Heart right ventricle (tissue), 16 donors: ENCODE measurements around the gene RADIL. TPM values are rescaled to one million over a fixed set of nuclear protein-coding genes. Genes with fewer than 3 reads are reported as not detected.
A peak's percentile ranks its signal among the peaks of the same experiment; 100 is the strongest.

Source experiments
- ATAC-seq, 8 donors: fragments of 200-7000 bp; cut with Tn5 transposase; one replicate each; pipeline ENCODE4 v1.9.1; 2020; ENCODE audit warnings: mild to moderate bottlenecking in 8 of 8, moderate library complexity in 8 of 8, moderate number of reproducible peaks in 1 of 8
- DNase-seq, 2 donors: peaks; one replicate each; pipeline ENCODE4 v3.0.0-alpha.2; 2020
- H3K27ac ChIP-seq, 10 donors: fragments of 200-600 bp; sonication (generic) in 2 of 10; one replicate each; pipeline versions ENCODE4 v1.5.0 to v1.8.0; 2020 to 2022; ENCODE audit warnings: mild to moderate bottlenecking in 3 of 10
- H3K27me3 ChIP-seq, 7 donors: fragments of 200-600 bp; one replicate each; pipeline ENCODE4 v1.8.0; 2021 to 2022; ENCODE audit warnings: mild to moderate bottlenecking in 2 of 7
- H3K36me3 ChIP-seq, 9 donors: fragments of 200-600 bp; sonication (generic) in 1 of 9; one replicate each; pipeline versions ENCODE4 v1.5.0 to v1.8.0; 2020 to 2022; ENCODE audit warnings: mild to moderate bottlenecking in 2 of 9
- H3K4me1 ChIP-seq, 9 donors: fragments of 200-600 bp; sonication (generic) in 1 of 9; one replicate each; pipeline versions ENCODE4 v1.5.0 to v1.8.0; 2020 to 2022; ENCODE audit warnings: mild to moderate bottlenecking in 4 of 9
- H3K4me3 ChIP-seq, 10 donors: fragments of 200-600 bp; sonication (generic) in 2 of 10; one replicate each; pipeline versions ENCODE4 v1.5.0 to v1.8.0; 2020 to 2022; ENCODE audit warnings: mild to moderate bottlenecking in 7 of 10, moderate library complexity in 2 of 10
- H3K9me3 ChIP-seq, 11 donors: fragments of 200-600 bp in 10 of 11; sonication (generic) in 2 of 11; one replicate each; pipeline versions ENCODE4 v1.5.0 to v1.8.0; 2013 to 2022; ENCODE audit warnings: mild to moderate bottlenecking in 2 of 11, control low read depth in 1 of 11, moderate library complexity in 1 of 11
- WGBS, 2 donors: extraction: QIAGEN DNeasy Blood & Tissue Kit; methylation state at CpG; one replicate each; pipeline ENCODE4 v1.1.7; 2013; ENCODE audit warnings: inconsistent platforms in 1 of 2; 5-methylcytosine and 5-hydroxymethylcytosine counted together
- intact Hi-C, 10 donors: fragments of 100-400 bp; cut with DNase I; formaldehyde crosslinking; loops; one replicate each; pipeline versions ENCODE4 v1.11.1 to v1.14.2; 2022
- polyA plus RNA-seq, 2 donors: library from polyadenylated mRNA; stranded (reverse); fragments of 200-250 nt; gene quantifications; one replicate each; pipeline ENCODE4 v1.2.3, GENCODE V29; 2013
- total RNA-seq, 10 donors: library from RNA; stranded (reverse); fragmentation: NEBNext Ultra II Directional in 3 of 10; extraction: Animal tissue kit (Norgen Biotek cat#: 25700) in 3 of 10; gene quantifications; one replicate each; pipeline versions ENCODE4 v1.2.1 to v1.2.4, GENCODE V29; 2021 to 2023
- TF ChIP-seq, protein P1 (sequence below), 9 donors: fragments of 200-600 bp; sonication (generic) in 2 of 9; IDR thresholded peaks; one replicate each; pipeline versions ENCODE4 v1.5.0 to v1.8.0; 2021 to 2022; ENCODE audit warnings: antibody characterized with exemption in 9 of 9, mild to moderate bottlenecking in 5 of 9, moderate library complexity in 1 of 9
- donor health status: Arrhythmogenic right ventricular cardiomyopathy.
- donor health status: ischemic (EF 13 %, LVEDD 7.1; RV severe dilation, severe dysfunction).
- donor health status: healthy with polysubstance abuse.
- donor health status: DM: no; HTN: yes; CAD: no.
- donor health status: DM: no; HTN: no; CAD: no.
- donor health status: ischemic (EF 25% LVEDD 6.9; RV normal size, moderate dysfunction).
- donor health status: ischemic (EF 25% LVEDD 5.7; RV mildly dilated, moderate dysfunction).
- donor health status: healthy.
- donor health status: DM: yes; HTN: yes; CAD: no.
- donor health status: Ischemic cardiomyopathy.
- donor health status: ischemic (EF 35%, LVEDD 5.7; RV mildly dilated, moderate dysfunction).
- donor health status: nonischemic (EF 11% LVEDD 7.7; RV severe dilation, severe dysfunction).
- donor health status: DM: yes; HTN: yes; CAD: no.
- donor health status: PGD.
- donor health status: ischemic (EF 29% LVEDD 5.4; RV normal size, mild dysfunction).
- donor health status: nonischemic (EF 23%, LVEDD 6.1; RV moderate dilation, normal function).

Gene RADIL
- total and polyA plus RNA-seq, 12 donors: 1.2 to 6.6 (median 3.8) TPM

DNA sequence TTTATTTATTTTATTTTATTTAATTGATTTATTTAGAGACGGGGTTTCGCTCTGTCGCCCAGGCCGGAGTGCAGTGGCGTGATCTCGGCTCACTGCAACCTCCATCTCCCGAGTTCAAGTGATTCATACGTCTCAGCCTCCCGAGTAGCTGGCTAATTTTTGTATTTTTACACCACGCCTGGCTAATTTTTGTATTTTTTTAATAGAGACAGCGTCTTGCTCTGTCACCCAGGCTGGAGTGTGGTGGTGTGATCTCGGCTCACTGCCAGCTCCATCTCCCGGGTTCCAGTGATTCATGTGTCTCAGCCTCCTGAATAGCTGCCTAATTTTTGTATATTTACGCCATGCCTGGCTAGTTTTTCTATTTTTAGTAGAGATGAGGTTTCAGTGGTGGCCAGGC lies 73.8 kb downstream of the RADIL start:
- intact Hi-C loops: loop anchor here in 1 of 10 donors (10.0 kb wide), 1 partner anchor 275 kb away; no protein-coding TSS in a partner anchor
- peak overlapping the region in 6 of 10 donors; percentile 50 to 83 (median 66) for H3K27ac ChIP-seq
- whole genome bisulfite sequencing, 2 donors: 82 to 90% methylated on average over 14 of the region's 14 CpGs
- H3K36me3 ChIP-seq: peaks cover 0 to 27% (median 0%) of the 10 kb centered on the region in 9 donors
- peaks cover 0 to 4% (median 0%) of the 10 kb centered on the region in 11 donors for H3K9me3 ChIP-seq
- DNase-seq (no peak), ATAC-seq (no peak)
- H3K4me3 ChIP-seq: peak overlapping the region in 6 of 10 donors; percentile 1 to 40 (median 28)
- peaks cover 0 to 12% (median 0%) of the 10 kb centered on the region in 9 donors for H3K4me1 ChIP-seq
- TF ChIP-seq, protein P1, sequence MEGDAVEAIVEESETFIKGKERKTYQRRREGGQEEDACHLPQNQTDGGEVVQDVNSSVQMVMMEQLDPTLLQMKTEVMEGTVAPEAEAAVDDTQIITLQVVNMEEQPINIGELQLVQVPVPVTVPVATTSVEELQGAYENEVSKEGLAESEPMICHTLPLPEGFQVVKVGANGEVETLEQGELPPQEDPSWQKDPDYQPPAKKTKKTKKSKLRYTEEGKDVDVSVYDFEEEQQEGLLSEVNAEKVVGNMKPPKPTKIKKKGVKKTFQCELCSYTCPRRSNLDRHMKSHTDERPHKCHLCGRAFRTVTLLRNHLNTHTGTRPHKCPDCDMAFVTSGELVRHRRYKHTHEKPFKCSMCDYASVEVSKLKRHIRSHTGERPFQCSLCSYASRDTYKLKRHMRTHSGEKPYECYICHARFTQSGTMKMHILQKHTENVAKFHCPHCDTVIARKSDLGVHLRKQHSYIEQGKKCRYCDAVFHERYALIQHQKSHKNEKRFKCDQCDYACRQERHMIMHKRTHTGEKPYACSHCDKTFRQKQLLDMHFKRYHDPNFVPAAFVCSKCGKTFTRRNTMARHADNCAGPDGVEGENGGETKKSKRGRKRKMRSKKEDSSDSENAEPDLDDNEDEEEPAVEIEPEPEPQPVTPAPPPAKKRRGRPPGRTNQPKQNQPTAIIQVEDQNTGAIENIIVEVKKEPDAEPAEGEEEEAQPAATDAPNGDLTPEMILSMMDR (IDR thresholded peaks at IDR 0.05): no peak
- H3K27me3 ChIP-seq: peaks cover 0 to 20% (median 0%) of the 10 kb centered on the region in 7 donors

DNA sequence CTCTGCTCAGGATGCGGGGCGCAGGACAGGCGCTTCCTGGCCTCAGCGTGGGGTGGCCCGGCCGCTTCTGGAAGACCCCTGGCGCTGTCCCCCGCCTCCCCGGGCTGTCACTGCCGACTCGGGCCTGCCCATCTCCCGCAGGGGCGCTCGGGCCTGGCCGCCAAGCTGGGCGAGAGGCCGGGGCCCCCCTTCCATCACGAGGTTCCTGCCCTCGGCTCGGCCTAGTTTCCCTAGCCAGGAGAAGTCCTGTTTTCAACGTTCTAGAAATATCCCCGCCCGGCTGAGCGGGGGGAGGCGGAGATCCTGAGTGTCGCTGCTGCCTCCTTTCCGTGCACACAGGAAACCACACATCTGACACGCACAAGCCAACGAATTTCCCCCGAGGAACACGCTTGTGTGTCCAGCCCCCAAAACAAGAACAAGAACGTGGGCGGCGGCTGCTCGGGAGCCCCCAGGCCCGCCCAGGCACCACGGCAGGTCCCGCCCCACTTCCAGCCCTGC lies 74.4 kb downstream of the RADIL start:
- H3K27ac ChIP-seq: peak overlapping the region in 7 of 10 donors; percentile 29 to 83 (median 58)
- H3K36me3 ChIP-seq: peaks cover 0 to 22% (median 0%) of the 10 kb centered on the region in 9 donors
- peaks cover 0 to 12% (median 0%) of the 10 kb centered on the region in 9 donors for H3K4me1 ChIP-seq
- TF ChIP-seq, protein P1 (IDR thresholded peaks at IDR 0.05): no peak
- H3K9me3 ChIP-seq: peaks cover 0 to 4% (median 0%) of the 10 kb centered on the region in 11 donors
- ATAC-seq (peak in 6 of 8 donors; percentile 29 to 82 (median 53)), DNase-seq (peak; percentile 59 to 61)
- 77 to 78% methylated on average over 38 of the region's 38 CpGs for WGBS, 2 donors
- H3K4me3 ChIP-seq: peak overlapping the region in 6 of 10 donors; percentile 1 to 40 (median 28)
- H3K27me3 ChIP-seq: peaks cover 0 to 20% (median 0%) of the 10 kb centered on the region in 7 donors
- intact Hi-C loops: loop anchor here in 1 of 10 donors (10.0 kb wide), 1 partner anchor 276 kb away; no protein-coding TSS in a partner anchor

DNA sequence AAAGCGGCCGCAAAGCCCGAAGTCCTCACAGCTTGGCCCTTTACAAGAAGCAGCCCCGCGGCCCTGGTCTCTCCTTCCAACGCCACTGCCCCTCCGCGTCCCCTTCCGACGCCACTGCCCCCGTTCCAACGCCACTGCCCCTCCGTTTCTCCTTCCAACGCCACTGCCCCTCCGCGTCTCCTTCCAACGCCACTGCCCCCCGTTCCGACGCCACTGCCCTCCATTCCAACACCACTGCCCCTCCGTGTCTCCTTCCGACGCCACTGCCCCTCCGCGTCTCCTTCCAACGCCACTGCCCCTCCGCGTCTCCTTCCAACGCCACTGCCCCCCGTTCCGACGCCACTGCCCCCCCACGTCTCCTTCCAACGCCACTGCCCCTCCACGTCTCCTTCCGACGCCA lies 75.0 kb downstream of the RADIL start:
- 86 to 89% methylated on average over 35 to 37 of the region's 37 CpGs for WGBS, 2 donors
- intact Hi-C loops: loop anchor here in 1 of 10 donors (10.0 kb wide), 1 partner anchor 276 kb away; no protein-coding TSS in a partner anchor
- no peak for DNase-seq
- Histone ChIP-seq H3K36me3 (peaks cover 0 to 16% (median 0%) of the 10 kb centered on the region in 9 donors), H3K4me3 (no peak overlapping the region), H3K4me1 (peaks cover 0 to 12% (median 0%) of the 10 kb centered on the region in 9 donors), H3K27me3 (peaks cover 0 to 20% (median 0%) of the 10 kb centered on the region in 7 donors), H3K9me3 (peaks cover 0 to 4% (median 0%) of the 10 kb centered on the region in 11 donors), H3K27ac (peak overlapping the region in 4 of 10 donors; percentile 44 to 64 (median 50))
- no peak for ATAC-seq
- TF ChIP-seq, protein P1 (IDR thresholded peaks at IDR 0.05): no peak

DNA sequence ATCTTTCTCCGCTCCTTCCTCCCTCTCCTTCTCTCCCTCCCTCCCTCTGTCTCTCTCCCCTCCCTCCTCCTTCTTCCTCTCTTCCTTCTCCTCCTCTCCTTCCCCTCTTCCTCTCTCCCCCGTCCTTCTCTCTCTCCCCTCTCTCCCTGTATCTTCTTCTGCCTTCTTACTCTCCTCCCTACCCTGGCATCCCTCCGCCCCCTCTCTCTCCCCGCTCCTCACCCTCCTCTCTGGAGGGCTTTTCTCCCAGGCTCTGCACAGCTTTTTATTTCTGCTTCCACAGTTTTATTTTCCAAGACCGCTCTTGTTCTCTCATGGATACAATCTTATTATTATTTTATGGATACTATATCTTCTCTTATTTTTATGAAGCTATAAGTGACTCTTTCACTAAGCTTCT lies 75.5 kb downstream of the RADIL start:
- intact Hi-C loops: loop anchor here in 1 of 10 donors (10.0 kb wide), 1 partner anchor 277 kb away; no protein-coding TSS in a partner anchor
- 65% methylated on average over 5 of the region's 5 CpGs for WGBS, 2 donors
- Histone ChIP-seq H3K36me3 (peaks cover 0 to 15% (median 0%) of the 10 kb centered on the region in 9 donors), H3K9me3 (peaks cover 0 to 4% (median 0%) of the 10 kb centered on the region in 11 donors), H3K27me3 (peaks cover 0 to 20% (median 0%) of the 10 kb centered on the region in 7 donors), H3K27ac (peak overlapping the region in 4 of 10 donors; percentile 44 to 64 (median 50)), H3K4me3 (no peak overlapping the region), H3K4me1 (peaks cover 0 to 12% (median 0%) of the 10 kb centered on the region in 9 donors)
- TF ChIP-seq, protein P1 (IDR thresholded peaks at IDR 0.05): no peak
- ATAC-seq (peak in 2 of 8 donors; percentile 4 to 5), DNase-seq (no peak)
